Right atrium auricular region (tissue), 2 donors: ENCODE data around the gene PHC3. TPM values are rescaled to one million over a fixed set of nuclear protein-coding genes. Genes with fewer than 3 reads are reported as not detected.

Experiments
- DNase-seq: peaks from one replicate; pipeline ENCODE4 v3.0.0-alpha.2; 2019; ENCODE audit warnings: low spot score
- H3K27ac ChIP-seq, 2 donors: fragments of 200-600 bp; sonication (generic); 1 replicate in 1 of 2; 2 replicates in 1 of 2; pipeline ENCODE4 v1.5.1; 2016 to 2019
- H3K27me3 ChIP-seq, 2 donors: fragments of 200-600 bp; sonication (generic); one replicate each; pipeline versions ENCODE4 v1.5.1 to v1.6.0; 2017 to 2019
- H3K36me3 ChIP-seq: fragments of 200-600 bp; sonication (generic); one replicate; pipeline ENCODE4 v1.5.1; 2016
- H3K4me1 ChIP-seq, 2 donors: fragments of 200-600 bp; sonication (generic); one replicate each; pipeline versions ENCODE4 v1.5.1 to v1.6.0; 2017 to 2019
- H3K4me3 ChIP-seq, 2 donors: fragments of 200-600 bp; sonication (generic); 1 replicate in 1 of 2; 2 replicates in 1 of 2; pipeline ENCODE4 v1.5.1; 2017 to 2019; ENCODE audit warnings: mild to moderate bottlenecking in 1 of 2, moderate library complexity in 1 of 2
- H3K9me3 ChIP-seq, 2 donors: fragments of 200-600 bp; sonication (generic); one replicate each; pipeline ENCODE4 v1.5.1; 2019
- CTCF ChIP-seq, 2 donors: fragments of 200-600 bp; sonication (generic); IDR thresholded peaks; one replicate each; pipeline ENCODE4 v1.5.1; 2019; ENCODE audit warnings: antibody characterized with exemption in 2 of 2
- total RNA-seq, 2 donors: library from RNA; depleted of rRNA; stranded (reverse); fragments of >200 nt; gene quantifications; one replicate each; pipeline ENCODE4 v1.1.0, GENCODE V29; 2016

The PHC3 gene
- total RNA-seq, 2 donors from 2014 or later = 23.8 to 41.9 TPM

- no peak for DNase-seq
These were observed 119.5 kb downstream of the PHC3 start for GRCh38 chr3:170062068-170062467.

GRCh38 chr3:170059447-170059846, 122.1 kb downstream of the PHC3 start:
- H3K4me3 ChIP-seq = no peak overlapping the region
- H3K9me3 ChIP-seq = no peaks in the 10 kb centered on the region
- no peak overlapping the region for H3K27ac ChIP-seq
- H3K27me3 ChIP-seq = no peaks in the 10 kb centered on the region
- no peak for TF ChIP-seq CTCF (IDR thresholded peaks at IDR 0.05)
- DNase-seq = no peak
- no peaks in the 10 kb centered on the region for H3K4me1 ChIP-seq
- no peaks in the 10 kb centered on the region for H3K36me3 ChIP-seq

More at GRCh38 chr3:170062068-170062467, 119.5 kb downstream of the PHC3 start:
- no peaks in the 10 kb centered on the region for H3K27me3 ChIP-seq
- no peaks in the 10 kb centered on the region for H3K36me3 ChIP-seq
- H3K4me1 ChIP-seq = no peaks in the 10 kb centered on the region
- no peak for TF ChIP-seq CTCF (IDR thresholded peaks at IDR 0.05)
- no peak overlapping the region for H3K27ac ChIP-seq
- H3K4me3 ChIP-seq = no peak overlapping the region
- H3K9me3 ChIP-seq = no peaks in the 10 kb centered on the region

- Histone ChIP-seq H3K27ac (no peak overlapping the region), H3K36me3 (no peaks in the 10 kb centered on the region), H3K4me1 (no peaks in the 10 kb centered on the region), H3K9me3 (no peaks in the 10 kb centered on the region), H3K4me3 (no peak overlapping the region), H3K27me3 (no peaks in the 10 kb centered on the region)
- DNase-seq = no peak
- no peak for TF ChIP-seq CTCF (IDR thresholded peaks at IDR 0.05)
These were observed 123.4 kb downstream of the PHC3 start for GRCh38 chr3:170058127-170058526.

GRCh38 chr3:170057550-170057949, 124.0 kb downstream of the PHC3 start:
- H3K9me3 ChIP-seq = no peaks in the 10 kb centered on the region
- H3K4me1 ChIP-seq = no peaks in the 10 kb centered on the region
- H3K4me3 ChIP-seq = no peak overlapping the region
- DNase-seq = no peak
- H3K27me3 ChIP-seq = no peaks in the 10 kb centered on the region
- no peaks in the 10 kb centered on the region for H3K36me3 ChIP-seq
- no peak for TF ChIP-seq CTCF (IDR thresholded peaks at IDR 0.05)
- H3K27ac ChIP-seq = no peak overlapping the region

- no peak for TF ChIP-seq CTCF (IDR thresholded peaks at IDR 0.05)
- Histone ChIP-seq H3K36me3 (no peaks in the 10 kb centered on the region), H3K4me3 (no peak overlapping the region), H3K27ac (no peak overlapping the region), H3K27me3 (no peaks in the 10 kb centered on the region), H3K4me1 (no peaks in the 10 kb centered on the region), H3K9me3 (no peaks in the 10 kb centered on the region)
- DNase-seq = no peak
These were observed 124.7 kb downstream of the PHC3 start for GRCh38 chr3:170056710-170057454.

- no peaks in the 10 kb centered on the region for H3K27me3 ChIP-seq
- H3K4me1 ChIP-seq = no peaks in the 10 kb centered on the region
- H3K36me3 ChIP-seq = no peaks in the 10 kb centered on the region
- no peak overlapping the region for H3K4me3 ChIP-seq
- no peak for DNase-seq
- H3K9me3 ChIP-seq = no peaks in the 10 kb centered on the region
- no peak for TF ChIP-seq CTCF (IDR thresholded peaks at IDR 0.05)
- no peak overlapping the region for H3K27ac ChIP-seq
These were observed 126.3 kb downstream of the PHC3 start for GRCh38 chr3:170055209-170055608.
